H1 (cell line): ENCODE results near the gene SLC2A5. TPM values are rescaled to one million over a fixed set of nuclear protein-coding genes. Genes with fewer than 3 reads are reported as not detected.

Experiments used
- CTCF ChIA-PET: fragments of 300-600 bp; sonication (Branson Sonifier 250); formaldehyde crosslinking; loops from one replicate; lab custom pipeline; 2021; ENCODE audit not compliant: partially characterized antibody; lab: Charles Lee
- POLR2A ChIA-PET: fragments of 300-600 bp; sonication (Branson Sonifier 250); formaldehyde crosslinking; loops from one replicate; lab custom pipeline; 2021; ENCODE audit warnings: inconsistent platforms; ENCODE audit not compliant: partially characterized antibody; lab: Charles Lee
- DNase-seq, 2 experiments: peaks; one replicate each; pipeline versions ENCODE4 v3.0.0 to v3.0.0-alpha.2; 2010 to 2022; ENCODE audit warnings: low spot score in 2 of 2, low read depth in 1 of 2, mixed read lengths in 1 of 2
- FAIRE-seq: peaks from 2 replicates; lab custom pipeline; 2011; peaks lifted over from hg19 to GRCh38; lab: Jason Lieb, UNC
- H2AFZ ChIP-seq: 2 replicates; pipeline ENCODE4 v1.8.1; 2012; ENCODE audit warnings: low read length, inconsistent platforms
- H2AK5ac ChIP-seq: 2 replicates; pipeline ENCODE4 v1.6.1; 2013; ENCODE audit warnings: low read depth, low read length
- H2BK120ac ChIP-seq: replicated peaks from 2 replicates; pipeline ENCODE3; 2013; ENCODE audit warnings: low read depth, low read length, inconsistent platforms
- H2BK12ac ChIP-seq: 2 replicates; pipeline ENCODE4 v1.6.1; 2013; ENCODE audit warnings: low read depth, low read length
- H2BK15ac ChIP-seq: 2 replicates; pipeline ENCODE4 v1.6.1; 2013; ENCODE audit warnings: low read length
- H2BK20ac ChIP-seq: 2 replicates; pipeline ENCODE4 v1.6.1; 2013; ENCODE audit warnings: low read length
- H2BK5ac ChIP-seq: 2 replicates; pipeline ENCODE4 v1.6.1; 2013; ENCODE audit warnings: low read depth, low read length
- H3K14ac ChIP-seq: 2 replicates; pipeline ENCODE4 v1.6.1; 2013; ENCODE audit warnings: inconsistent platforms; ENCODE audit not compliant: insufficient read length
- H3K18ac ChIP-seq: 2 replicates; pipeline ENCODE4 v1.6.1; 2013; ENCODE audit warnings: low read length; ENCODE audit errors: extremely low read depth
- H3K23ac ChIP-seq: 2 replicates; pipeline ENCODE4 v1.6.1; 2013; ENCODE audit warnings: inconsistent platforms; ENCODE audit not compliant: insufficient read length
- H3K23me2 ChIP-seq: 2 replicates; pipeline ENCODE4 v1.6.1; 2013; ENCODE audit warnings: low read depth, low read length
- H3K27ac ChIP-seq: 2 replicates; pipeline ENCODE4 v1.6.1; 2011; ENCODE audit warnings: low read depth, low read length, inconsistent platforms
- H3K27me3 ChIP-seq, 4 experiments: replicated peaks in 1 of 4; 1 replicate in 1 of 4; 2 replicates in 3 of 4; pipeline versions ENCODE4 v1.6.1 to v1.8.1; 2011 to 2013; ENCODE audit warnings: low read length in 3 of 4, mild to moderate bottlenecking in 3 of 4, inconsistent platforms in 2 of 4, mixed read lengths in 2 of 4, moderate library complexity in 1 of 4; ENCODE audit not compliant: control insufficient read depth in 3 of 4, insufficient read depth in 3 of 4; ENCODE audit errors: extremely low read depth in 1 of 4
- H3K36me3 ChIP-seq, 4 experiments: 2 replicates each; pipeline versions ENCODE4 v1.6.1 to v1.8.1; 2011 to 2013; ENCODE audit warnings: mild to moderate bottlenecking in 4 of 4, low read length in 3 of 4, moderate library complexity in 2 of 4, control low read depth in 1 of 4, inconsistent platforms in 1 of 4; ENCODE audit not compliant: insufficient read depth in 4 of 4, control insufficient read depth in 2 of 4
- H3K4ac ChIP-seq: replicated peaks from 2 replicates; pipeline ENCODE3; 2013; ENCODE audit warnings: low read length, low read depth, mixed read lengths, inconsistent platforms; ENCODE audit not compliant: insufficient read length
- H3K4me1 ChIP-seq, 4 experiments: replicated peaks in 1 of 4; 1 replicate in 1 of 4; 2 replicates in 3 of 4; pipeline versions ENCODE4 v1.6.1 to v1.8.1; 2011 to 2013; ENCODE audit warnings: low read length in 3 of 4, inconsistent platforms in 2 of 4, mixed read lengths in 1 of 4; ENCODE audit not compliant: insufficient read depth in 4 of 4, control insufficient read depth in 3 of 4
- H3K4me2 ChIP-seq, 2 experiments: 2 replicates each; pipeline versions ENCODE4 v1.6.1 to v1.8.1; 2011 to 2013; ENCODE audit warnings: low read depth in 2 of 2, low read length in 2 of 2, control low read depth in 1 of 2, inconsistent platforms in 1 of 2, mild to moderate bottlenecking in 1 of 2; ENCODE audit not compliant: insufficient read depth in 1 of 2
- H3K4me3 ChIP-seq, 4 experiments: fragments of 200-600, 300-600 bp in 1 of 4; sonication (generic), shearing (Covaris generic), sonication (Bioruptor Twin) in 1 of 4; 2 replicates each; pipeline versions ENCODE4 v1.5.1 to v1.8.1; 2011 to 2016; ENCODE audit warnings: low read length in 4 of 4, low read depth in 3 of 4, control low read depth in 2 of 4, inconsistent platforms in 2 of 4, mild to moderate bottlenecking in 2 of 4, mixed read lengths in 1 of 4, moderate library complexity in 1 of 4; ENCODE audit not compliant: insufficient read depth in 2 of 4; ENCODE audit errors: extremely low read depth in 1 of 4
- H3K56ac ChIP-seq: replicated peaks from 2 replicates; pipeline ENCODE3; 2013; ENCODE audit warnings: low read depth, mild to moderate bottlenecking, mixed read lengths, low read length, inconsistent platforms; ENCODE audit not compliant: insufficient read length
- H3K79me1 ChIP-seq: 2 replicates; pipeline ENCODE4 v1.6.1; 2013; ENCODE audit warnings: low read depth, low read length, control low read depth
- H3K79me2 ChIP-seq, 2 experiments: 2 replicates each; pipeline versions ENCODE4 v1.6.1 to v1.8.1; 2012 to 2013; ENCODE audit warnings: low read length in 2 of 2, mild to moderate bottlenecking in 2 of 2, inconsistent platforms in 1 of 2; ENCODE audit not compliant: insufficient read depth in 2 of 2, control insufficient read depth in 1 of 2
- H3K9ac ChIP-seq, 4 experiments: replicated peaks in 1 of 4; 1 replicate in 1 of 4; 2 replicates in 3 of 4; pipeline versions ENCODE4 v1.6.1 to v1.8.1; 2011 to 2013; ENCODE audit warnings: low read depth in 3 of 4, low read length in 3 of 4, control low read depth in 2 of 4, mild to moderate bottlenecking in 2 of 4, moderate library complexity in 2 of 4, inconsistent platforms in 1 of 4; ENCODE audit errors: extremely low read depth in 1 of 4
- H3K9me3 ChIP-seq, 2 experiments: 2 replicates each; pipeline versions ENCODE4 v1.6.1 to v1.8.1; 2012 to 2013; ENCODE audit warnings: mild to moderate bottlenecking in 2 of 2, moderate library complexity in 2 of 2, control low read depth in 1 of 2, inconsistent platforms in 1 of 2, low read depth in 1 of 2, low read length in 1 of 2, mixed read lengths in 1 of 2; ENCODE audit not compliant: insufficient read depth in 2 of 2
- H4K20me1 ChIP-seq, 2 experiments: replicated peaks in 1 of 2; 2 replicates each; pipeline versions ENCODE3 to v1.8.1; 2011 to 2013; ENCODE audit warnings: inconsistent platforms in 2 of 2, low read length in 2 of 2, mild to moderate bottlenecking in 1 of 2; ENCODE audit not compliant: insufficient read depth in 2 of 2, control insufficient read depth in 1 of 2
- H4K5ac ChIP-seq: 2 replicates; pipeline ENCODE4 v1.6.1; 2013; ENCODE audit warnings: low read length, low read depth, mixed read lengths, inconsistent platforms; ENCODE audit not compliant: insufficient read length
- H4K8ac ChIP-seq: 2 replicates; pipeline ENCODE4 v1.8.0; 2013; ENCODE audit warnings: mild to moderate bottlenecking, moderate library complexity, low read length, inconsistent platforms; ENCODE audit not compliant: insufficient read depth; ENCODE audit errors: extremely low read depth
- H4K91ac ChIP-seq: replicated peaks from 2 replicates; pipeline ENCODE3; 2013; ENCODE audit warnings: low read length, mixed read lengths, inconsistent platforms; ENCODE audit not compliant: insufficient read length
- FOSL1 ChIP-seq: IDR thresholded peaks from 2 replicates; pipeline ENCODE4 v1.6.1; 2011; ENCODE audit warnings: mild to moderate bottlenecking, low read depth, low read length, moderate library complexity; ENCODE audit not compliant: insufficient read depth
- HDAC6 ChIP-seq: IDR thresholded peaks from one replicate; pipeline ENCODE4 v1.7.1; 2012; ENCODE audit warnings: low read depth, mild to moderate bottlenecking, inconsistent platforms, low read length, moderate library complexity
- MAX ChIP-seq: IDR thresholded peaks from 2 replicates; pipeline ENCODE4 v1.6.1; 2012; ENCODE audit warnings: inconsistent platforms
- TEAD4 ChIP-seq: IDR thresholded peaks from 2 replicates; pipeline ENCODE4 v1.6.1; 2012; ENCODE audit warnings: low read depth, low read length, inconsistent platforms, mixed read lengths
- WGBS, 2 experiments: shearing (Covaris generic) in 1 of 2; methylation state at CpG; one replicate each; pipeline versions ENCODE4 v1.1.6 to v1.1.7; 2013 to 2015; ENCODE audit warnings: low lambda C conversion rate in 2 of 2, mixed read lengths in 2 of 2, inconsistent platforms in 1 of 2, low coverage in 1 of 2, missing lambda C conversion rate in 1 of 2; ENCODE audit not compliant: insufficient replicate concordance in 2 of 2, insufficient coverage in 1 of 2, insufficient read length in 1 of 2; ENCODE audit errors: extremely low coverage in 1 of 2, missing lambda C conversion rate in 1 of 2; 5-methylcytosine and 5-hydroxymethylcytosine counted together
- polyA plus RNA-seq, 7 experiments: library from polyadenylated mRNA; depleted of rRNA in 3 of 7; stranded (reverse) in 5 of 7; unstranded in 2 of 7; fragments of >200 nt in 5 of 7; fragments of 200-250 nt in 2 of 7; gene quantifications; 1 replicate in 5 of 7; 2 replicates in 1 of 7; 4 replicates in 1 of 7; pipeline versions ENCODE4 v1.2.1 to v1.2.3, GENCODE V29; 2011 to 2013; ENCODE audit warnings: missing spikeins in 2 of 7, mixed read lengths in 2 of 7
- total RNA-seq: library from RNA; stranded (reverse); fragmentation: NEBNext Ultra II Directional; extraction: Animal tissue kit (Norgen Biotek cat#: 25700); gene quantifications from 2 replicates; pipeline ENCODE4 v1.2.1, GENCODE V29; 2021

SLC2A5 gene
- total and polyA plus RNA-seq, 2 of the 8 experiments (the other 6 are each of a cell fraction or from before 2014, with no cell fraction given), result 0.12 TPM; not detected in 1

- ChIA-PET CTCF (interaction anchor here (0.6 to 3.7 kb wide), 11 partner anchors 9 to 738 kb away, joined by 3 to 16 read pairs (median 4); no protein-coding TSS in a partner anchor), POLR2A (interaction anchor here (1.6 kb wide), 1 partner anchor 10 kb away, joined by 5 read pairs; no protein-coding TSS in a partner anchor)
- Histone ChIP-seq H3K23me2 (no peaks in the 10 kb centered on the region), H2BK5ac (no peak overlapping the region), H3K18ac (no peak overlapping the region; the same call in 1 of the 2 replicates), H3K4me3 (no peak overlapping the region), H3K4me2 (no peak overlapping the region), H3K27me3 (no peaks in the 10 kb centered on the region; a peak in 1 of 7 replicates), H3K79me1 (no peaks in the 10 kb centered on the region), H4K8ac (peak overlapping the region; percentile 74; the same call in 1 of the 2 replicates), H2AFZ (no peak overlapping the region; the same call in 1 of the 2 replicates), H2BK20ac (no peak overlapping the region), H4K20me1 (peaks cover 0 to 2% of the 10 kb centered on the region in 2 experiments), H3K56ac (no peak overlapping the region), H3K23ac (no peak overlapping the region), H3K14ac (no peak overlapping the region), H3K4ac (no peak overlapping the region), H3K27ac (no peak overlapping the region), H3K9ac (no peak overlapping the region), H3K9me3 (peaks cover 0 to 5% of the 10 kb centered on the region in 2 experiments; a peak in 1 of 4 replicates), H2BK12ac (no peak overlapping the region), H2BK15ac (0 out of 2 replicates have a peak overlapping the region, but pooled peaks have one; percentile 29), H4K91ac (no peak overlapping the region), H3K36me3 (no peaks in the 10 kb centered on the region; a peak in 1 of 8 replicates), H2AK5ac (no peak overlapping the region), H3K79me2 (no peaks in the 10 kb centered on the region), H4K5ac (no peak overlapping the region), H2BK120ac (no peak overlapping the region), H3K4me1 (no peaks in the 10 kb centered on the region)
- WGBS, 2 experiments, result 92% methylated on average over 17 of the region's 62 CpGs; no CpG with 5 or more reads in 1 of the 2 experiments
- DNase-seq (no peak), FAIRE-seq (no peak)
- TF ChIP-seq MAX (no peak), TEAD4 (no peak), FOSL1 (no peak), HDAC6 (no peak)
Observed at GRCh38 chr1:9038881-9039760, 30.3 kb downstream of the SLC2A5 start.
